DOHH2 (cell line): ENCODE data around the gene KIAA1958.

Experiments used
- CTCF ChIP-seq: fragments of 200-600 bp; sonication (generic); IDR thresholded peaks from one replicate; pipeline ENCODE4 v1.5.1; 2014; ENCODE audit warnings: antibody characterized with exemption, mild to moderate bottlenecking, low read depth, low read length; ENCODE audit not compliant: poor library complexity, severe bottlenecking
- EZH2phosphoT487 ChIP-seq: fragments of 200-600 bp; sonication (generic); IDR thresholded peaks from 2 replicates; pipeline ENCODE4 v1.6.1; 2017; ENCODE audit warnings: borderline replicate concordance, mild to moderate bottlenecking, antibody characterized with exemption, low read length, moderate library complexity, mixed read lengths

- no peak for TF ChIP-seq CTCF
- no peak for TF ChIP-seq EZH2phosphoT487
Measured at GRCh38 chr9:112553256-112553826, 66.7 kb downstream of the KIAA1958 start.
